DND-41 (cell line): ENCODE measurements around the gene EPS15.

ENCODE experiments used
- ATAC-seq: fragments of 200-7000 bp; cut with Tn5 transposase; 3 replicates; pipeline ENCODE4 v1.9.1; 2021; ENCODE audit warnings: low read depth; ENCODE audit not compliant: insufficient read depth
- DNase-seq: peaks from one replicate; pipeline ENCODE4 v3.0.0-alpha.2; 2020
- H2AFZ ChIP-seq: 2 replicates; pipeline ENCODE4 v1.6.0; 2012; ENCODE audit warnings: low read depth, low read length
- H3K27ac ChIP-seq: 2 replicates; pipeline ENCODE4 v1.5.1; 2012; ENCODE audit warnings: low read length, inconsistent platforms
- H3K27me3 ChIP-seq: fragments of 200-600 bp; sonication (generic); 2 replicates; pipeline ENCODE4 v1.6.0; 2012; ENCODE audit warnings: low read length, mild to moderate bottlenecking, inconsistent platforms; ENCODE audit not compliant: insufficient read depth, poor library complexity
- H3K36me3 ChIP-seq: 2 replicates; pipeline ENCODE4 v1.5.1; 2012; ENCODE audit warnings: low read length, inconsistent platforms; ENCODE audit not compliant: insufficient read depth
- H3K4me1 ChIP-seq: 2 replicates; pipeline ENCODE4 v1.5.1; 2012; ENCODE audit warnings: mild to moderate bottlenecking, low read length; ENCODE audit not compliant: insufficient read depth
- H3K4me2 ChIP-seq: 2 replicates; pipeline ENCODE4 v1.6.0; 2012; ENCODE audit warnings: mild to moderate bottlenecking, moderate library complexity, low read length, inconsistent platforms; ENCODE audit not compliant: insufficient read depth
- H3K4me3 ChIP-seq, 2 experiments: fragments of 200-600 bp in 1 of 2; shearing (Covaris generic) in 1 of 2; 2 replicates each; pipeline ENCODE4 v1.5.1; 2012 to 2016; ENCODE audit warnings: inconsistent platforms in 2 of 2, low read length in 2 of 2, mild to moderate bottlenecking in 2 of 2, low read depth in 1 of 2, moderate library complexity in 1 of 2
- H3K79me2 ChIP-seq: 2 replicates; pipeline ENCODE4 v1.6.0; 2012; ENCODE audit warnings: low read length, inconsistent platforms; ENCODE audit not compliant: insufficient read depth
- H3K9ac ChIP-seq: 2 replicates; pipeline ENCODE4 v1.6.0; 2012; ENCODE audit warnings: low read depth, mild to moderate bottlenecking, inconsistent platforms, low read length, moderate library complexity
- H3K9me3 ChIP-seq: 2 replicates; pipeline ENCODE4 v1.5.1; 2012; ENCODE audit warnings: low read length, moderate library complexity, mild to moderate bottlenecking, inconsistent platforms; ENCODE audit not compliant: insufficient read depth, severe bottlenecking
- H4K20me1 ChIP-seq: 2 replicates; pipeline ENCODE4 v1.6.0; 2012; ENCODE audit warnings: low read length; ENCODE audit not compliant: insufficient read depth
- CTCF ChIP-seq: IDR thresholded peaks from 2 replicates; pipeline ENCODE4 v1.5.1; 2012; ENCODE audit warnings: borderline replicate concordance, low read length, moderate library complexity, mild to moderate bottlenecking; ENCODE audit not compliant: poor library complexity, severe bottlenecking; ENCODE audit errors: extremely low read depth
- EZH2 ChIP-seq: IDR thresholded peaks from 3 replicates; pipeline ENCODE4 v1.6.1; 2012; ENCODE audit warnings: borderline replicate concordance, low read depth, mild to moderate bottlenecking, moderate library complexity, low read length, inconsistent platforms; ENCODE audit not compliant: severe bottlenecking

EPS15 gene

DNA sequence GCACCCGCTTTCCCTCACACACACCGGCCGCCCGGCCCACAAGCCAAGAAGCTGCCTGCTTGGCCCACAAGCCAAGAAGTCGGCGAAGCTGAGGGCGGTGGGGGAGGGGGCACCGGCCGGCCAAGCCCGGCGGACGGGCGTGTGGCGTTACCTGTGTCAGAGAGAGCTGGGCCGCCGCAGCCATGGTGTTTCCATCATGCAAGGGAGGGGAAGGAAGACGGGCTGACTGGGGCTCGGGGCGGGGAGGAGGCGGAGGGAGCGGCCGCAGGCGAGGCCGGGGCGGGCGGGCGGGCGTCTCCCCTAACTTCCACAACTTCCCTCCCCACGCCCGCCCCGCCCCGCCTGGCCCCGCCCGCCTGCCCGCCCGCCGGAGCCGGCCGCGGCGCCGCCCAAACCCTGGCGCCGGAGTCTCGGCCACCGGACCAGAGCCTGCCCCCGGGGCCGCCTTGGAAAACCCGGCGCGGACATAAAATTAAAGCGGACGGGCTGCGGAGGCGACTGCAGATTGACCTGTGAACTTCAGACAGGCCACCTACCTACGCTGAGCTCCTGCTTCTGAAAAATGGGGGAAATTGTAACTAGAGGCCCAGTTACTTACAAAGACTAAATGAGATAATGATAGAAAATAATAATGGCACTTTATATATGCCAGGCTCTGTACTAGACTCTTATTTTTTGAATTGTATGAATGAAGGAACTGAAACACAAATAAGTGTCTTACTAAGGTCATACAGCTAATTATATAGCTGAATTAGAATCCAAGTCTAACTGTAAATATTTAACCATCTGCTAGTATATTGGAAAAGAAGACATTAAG is at the start of gene EPS15:
TSS of gene EPS15 (minus strand) at position 219 of the 817 bp plus-strand sequence. CDS start at position 184, 35 bp downstream.
- H3K36me3 ChIP-seq, result no peaks in the 10 kb centered on the region
- peaks cover 35% of the 10 kb centered on the region for H3K4me1 ChIP-seq
- peak within 1 kb of the TSS; percentile 79 for H3K9ac ChIP-seq
- no peaks in the 10 kb centered on the region for H3K9me3 ChIP-seq
- TF ChIP-seq EZH2 (no peak), CTCF (no peak)
- H3K27me3 ChIP-seq, result peaks cover 3% of the 10 kb centered on the region
- H2AFZ ChIP-seq, result peak within 1 kb of the TSS; percentile 97
- H3K27ac ChIP-seq, result peak within 1 kb of the TSS; percentile 63
- H3K79me2 ChIP-seq, result peaks cover 41% of the 10 kb centered on the region
- H4K20me1 ChIP-seq, result no peaks in the 10 kb centered on the region; the same call in 1 of the 2 replicates
- H3K4me2 ChIP-seq, result peak within 1 kb of the TSS; percentile 98
- DNase-seq (peak; percentile 82), ATAC-seq (peak; percentile 87)
- peak within 1 kb of the TSS; percentile 74 to 82; a peak in 3 of 4 replicates for H3K4me3 ChIP-seq

DNA sequence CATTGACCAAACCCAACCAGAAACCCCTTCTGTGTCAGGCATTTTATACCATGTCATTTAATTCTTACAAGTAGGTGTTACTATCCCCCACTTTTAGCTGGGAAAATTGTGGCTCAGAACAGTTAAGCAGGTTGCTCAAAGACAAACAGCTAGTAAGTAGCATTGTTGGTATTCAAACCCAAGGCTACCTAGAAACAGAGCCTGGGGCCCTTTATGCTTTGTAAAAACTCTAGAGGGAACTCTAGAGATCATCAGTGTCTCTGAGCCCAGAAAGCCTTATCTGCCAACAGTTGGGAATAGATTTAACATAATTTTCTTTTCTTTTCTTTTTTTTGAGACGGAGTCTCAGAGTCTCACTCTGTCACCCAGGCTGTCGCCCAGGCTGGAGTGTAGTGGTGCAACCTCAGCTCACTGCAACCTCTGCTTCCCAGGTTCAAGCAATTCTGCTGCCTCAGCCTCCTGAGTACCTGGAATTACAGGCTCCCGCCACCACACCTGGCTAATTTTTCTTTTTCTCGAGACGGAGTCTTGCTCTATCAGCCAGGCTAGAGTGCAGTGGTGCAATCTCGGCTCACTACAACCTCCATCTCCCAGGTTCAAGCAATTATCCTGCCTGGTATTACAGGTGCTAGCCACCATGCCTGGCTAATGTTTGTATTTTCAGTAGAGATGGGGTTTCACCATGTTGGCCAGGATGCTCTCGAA is 49.3 kb upstream of the EPS15 start:
- Histone ChIP-seq H3K4me2 (no peak overlapping the region), H4K20me1 (no peaks in the 10 kb centered on the region), H2AFZ (no peak overlapping the region; the same call in 1 of the 2 replicates), H3K36me3 (no peaks in the 10 kb centered on the region), H3K4me3 (no peak overlapping the region), H3K79me2 (no peaks in the 10 kb centered on the region), H3K9ac (no peak overlapping the region), H3K9me3 (no peaks in the 10 kb centered on the region), H3K4me1 (peaks cover 20% of the 10 kb centered on the region), H3K27me3 (no peaks in the 10 kb centered on the region), H3K27ac (no peak overlapping the region)
- TF ChIP-seq EZH2 (no peak), CTCF (no peak)
- no peak for ATAC-seq
- DNase-seq, result no peak

- no peaks in the 10 kb centered on the region for H4K20me1 ChIP-seq
- no peak overlapping the region for H3K27ac ChIP-seq
- no peaks in the 10 kb centered on the region for H3K36me3 ChIP-seq
- H3K4me2 ChIP-seq, result no peak overlapping the region
- H3K9me3 ChIP-seq, result no peaks in the 10 kb centered on the region
- H2AFZ ChIP-seq, result no peak overlapping the region; the same call in 1 of the 2 replicates
- H3K4me1 ChIP-seq, result peaks cover 20% of the 10 kb centered on the region
- no peak for TF ChIP-seq CTCF
- no peak for TF ChIP-seq EZH2
- H3K9ac ChIP-seq, result no peak overlapping the region
- H3K4me3 ChIP-seq, result no peak overlapping the region
- ATAC-seq, result no peak
- no peak for DNase-seq
- H3K27me3 ChIP-seq, result no peaks in the 10 kb centered on the region
- no peaks in the 10 kb centered on the region for H3K79me2 ChIP-seq
Observed at GRCh38 chr1:51567653-51568052, 48.6 kb upstream of the EPS15 start.
